ACC112 (cell line): ENCODE results near the gene ELP6.

Experiments
- H2AFZ ChIP-seq: fragments of 200-600 bp; sonication (generic); one replicate; pipeline ENCODE4 v1.6.0; 2017; ENCODE audit warnings: antibody characterized with exemption, low read length; ENCODE audit not compliant: unreplicated experiment
- H3K27ac ChIP-seq: fragments of 200-600 bp; sonication (generic); 2 replicates; pipeline ENCODE4 v1.5.1; 2014; ENCODE audit warnings: low read depth, mild to moderate bottlenecking, antibody characterized with exemption, low read length, moderate library complexity
- H3K27me3 ChIP-seq: fragments of 200-600 bp; sonication (generic); 2 replicates; pipeline ENCODE4 v1.6.1; 2014; ENCODE audit warnings: mild to moderate bottlenecking, antibody characterized with exemption, low read length, moderate library complexity, mixed read lengths; ENCODE audit not compliant: insufficient read depth
- H3K36me3 ChIP-seq: fragments of 200-600 bp; sonication (generic); 2 replicates; pipeline ENCODE4 v1.6.1; 2016; ENCODE audit warnings: mild to moderate bottlenecking, antibody characterized with exemption, low read length, moderate library complexity, mixed read lengths; ENCODE audit not compliant: insufficient read depth
- H3K4me1 ChIP-seq: fragments of 200-600 bp; sonication (generic); one replicate; pipeline ENCODE4 v1.6.1; 2016; ENCODE audit warnings: low read length, mixed read lengths; ENCODE audit not compliant: insufficient read depth, unreplicated experiment, control insufficient read depth
- H3K4me3 ChIP-seq: fragments of 200-600 bp; sonication (generic); 2 replicates; pipeline ENCODE4 v1.5.1; 2014; ENCODE audit warnings: mild to moderate bottlenecking, low read depth, low read length
- H3K79me2 ChIP-seq: fragments of 200-600 bp; sonication (generic); one replicate; pipeline ENCODE4 v1.6.0; 2016; ENCODE audit warnings: low read length; ENCODE audit not compliant: control insufficient read depth, unreplicated experiment, insufficient read depth

ELP6 gene

DNA sequence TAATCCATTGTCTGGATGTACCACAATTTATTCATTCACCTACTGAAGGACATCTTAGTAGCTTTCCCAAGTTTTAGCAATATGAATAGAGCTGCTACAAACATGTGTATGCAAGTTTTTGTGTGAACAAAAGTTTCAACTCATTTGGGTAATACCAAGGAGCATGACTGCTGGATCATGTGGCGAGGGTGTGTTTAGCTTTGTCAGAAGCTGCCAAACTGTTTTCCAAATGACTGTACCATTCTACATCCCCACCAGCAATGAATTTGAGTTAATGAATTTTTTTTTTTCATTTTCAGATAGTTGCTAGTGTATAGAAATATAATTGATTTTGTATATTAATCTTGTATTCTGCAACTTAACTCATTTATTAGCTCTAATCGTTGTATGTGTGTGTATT, 20.0 kb upstream of the ELP6 start:
- no peak overlapping the region for H2AFZ ChIP-seq
- H3K36me3 ChIP-seq = no peaks in the 10 kb centered on the region
- no peak overlapping the region for H3K27ac ChIP-seq
- no peaks in the 10 kb centered on the region for H3K4me1 ChIP-seq
- H3K27me3 ChIP-seq = peaks cover 4% of the 10 kb centered on the region; the same call in 1 of the 2 replicates
- no peaks in the 10 kb centered on the region for H3K79me2 ChIP-seq
- no peak overlapping the region for H3K4me3 ChIP-seq

DNA sequence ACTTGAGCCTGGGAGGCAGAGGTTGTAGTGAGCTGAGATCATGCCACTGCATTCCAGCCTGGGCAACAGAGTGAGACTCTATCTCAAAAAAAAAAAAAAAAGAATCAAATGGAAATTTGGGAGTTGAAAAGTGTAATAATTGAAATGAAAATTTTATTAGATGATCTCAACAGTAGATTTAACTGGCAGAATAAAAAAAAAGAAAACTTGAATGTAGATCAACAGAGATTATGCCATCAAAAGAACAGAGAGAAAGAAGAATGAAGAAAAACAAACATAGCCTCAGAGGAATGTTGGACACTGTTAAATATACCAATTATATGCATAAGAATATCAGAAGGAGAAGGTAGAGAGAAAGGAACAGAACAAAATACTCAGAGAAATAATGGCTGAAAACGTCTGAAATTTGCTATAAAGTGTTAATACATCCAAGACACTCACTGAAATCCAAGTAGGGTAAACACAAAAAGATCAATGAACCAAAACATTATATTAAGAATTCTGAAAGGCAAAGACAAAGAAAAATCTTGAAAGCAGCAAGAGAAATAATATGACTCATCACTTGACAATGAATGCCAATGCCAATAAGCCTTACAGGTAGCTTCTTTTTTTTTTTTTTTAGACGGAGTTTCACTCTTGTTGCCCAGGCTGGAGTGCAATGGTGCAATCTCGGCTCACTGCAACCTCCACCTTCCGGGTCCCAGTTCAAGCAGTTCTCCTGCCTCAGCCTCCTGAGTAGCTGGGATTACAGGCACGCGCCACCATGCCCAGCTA, 14.6 kb upstream of the ELP6 start:
- no peaks in the 10 kb centered on the region for H3K36me3 ChIP-seq
- H3K79me2 ChIP-seq = no peaks in the 10 kb centered on the region
- H3K4me3 ChIP-seq = no peak overlapping the region
- no peaks in the 10 kb centered on the region for H3K4me1 ChIP-seq
- H3K27ac ChIP-seq = no peak overlapping the region
- no peak overlapping the region for H2AFZ ChIP-seq
- no peaks in the 10 kb centered on the region for H3K27me3 ChIP-seq

DNA sequence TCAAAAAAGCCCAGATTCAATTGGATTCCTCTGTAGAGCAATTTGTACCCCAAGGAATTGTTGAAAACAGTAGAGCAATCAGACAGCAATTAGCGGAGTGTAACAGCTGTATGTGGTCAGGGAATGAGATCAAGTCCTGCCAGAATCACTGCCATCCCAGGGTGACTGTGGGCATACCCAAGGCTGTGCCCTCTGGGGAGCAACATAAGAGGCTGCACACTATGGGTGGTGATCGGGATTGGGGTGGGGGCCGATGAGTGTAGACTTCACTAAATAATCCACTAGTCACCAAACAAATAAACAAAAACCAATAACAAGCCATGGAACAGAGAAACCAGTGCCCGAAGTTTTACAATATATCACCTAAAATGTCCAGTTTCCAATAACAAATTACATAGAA, 12.1 kb upstream of the ELP6 start:
- Histone ChIP-seq H3K4me3 (no peak overlapping the region), H3K4me1 (peaks cover 3% of the 10 kb centered on the region), H3K36me3 (no peaks in the 10 kb centered on the region), H2AFZ (no peak overlapping the region), H3K27ac (no peak overlapping the region), H3K79me2 (no peaks in the 10 kb centered on the region), H3K27me3 (no peaks in the 10 kb centered on the region)

DNA sequence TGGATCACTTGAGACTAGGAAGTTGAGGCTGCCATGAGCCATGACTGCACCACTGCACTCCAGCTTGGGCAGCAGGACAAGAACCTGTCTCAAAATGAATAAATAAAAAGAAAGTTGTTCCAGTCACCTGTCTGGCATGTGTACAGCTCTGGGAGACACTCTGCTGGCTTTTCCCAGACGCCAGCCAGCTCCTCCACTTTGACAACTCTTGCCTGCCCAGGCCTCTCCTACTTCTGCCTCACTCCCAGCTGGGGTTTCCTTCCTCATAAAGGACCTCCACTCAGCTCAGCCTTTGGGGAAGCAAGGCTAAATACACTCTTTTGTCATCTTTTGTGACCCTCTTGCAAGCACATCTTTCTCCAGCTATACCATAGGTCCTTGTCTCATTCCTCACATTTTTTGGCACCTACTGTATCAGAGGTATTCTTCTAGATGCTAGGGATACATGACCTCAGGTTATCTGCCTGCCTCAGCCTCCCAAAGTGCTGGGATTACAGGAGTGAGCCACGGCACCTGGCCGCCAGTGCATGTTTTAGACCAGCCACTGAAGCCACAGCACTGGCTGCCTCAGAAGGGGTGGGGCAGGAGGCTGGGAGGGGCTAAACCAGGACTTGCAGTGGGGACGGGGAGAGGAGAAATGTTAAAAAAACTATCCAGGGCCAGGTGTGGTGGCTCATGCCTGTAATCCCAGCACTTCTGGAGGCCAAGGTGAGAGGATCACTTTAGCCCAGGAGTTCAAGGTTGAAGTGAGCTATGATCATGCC, 10.0 kb upstream of the ELP6 start:
- H3K27me3 ChIP-seq = no peaks in the 10 kb centered on the region
- no peak overlapping the region for H3K4me3 ChIP-seq
- no peak overlapping the region for H2AFZ ChIP-seq
- H3K27ac ChIP-seq = no peak overlapping the region
- peaks cover 3% of the 10 kb centered on the region for H3K4me1 ChIP-seq
- no peaks in the 10 kb centered on the region for H3K79me2 ChIP-seq
- H3K36me3 ChIP-seq = no peaks in the 10 kb centered on the region

DNA sequence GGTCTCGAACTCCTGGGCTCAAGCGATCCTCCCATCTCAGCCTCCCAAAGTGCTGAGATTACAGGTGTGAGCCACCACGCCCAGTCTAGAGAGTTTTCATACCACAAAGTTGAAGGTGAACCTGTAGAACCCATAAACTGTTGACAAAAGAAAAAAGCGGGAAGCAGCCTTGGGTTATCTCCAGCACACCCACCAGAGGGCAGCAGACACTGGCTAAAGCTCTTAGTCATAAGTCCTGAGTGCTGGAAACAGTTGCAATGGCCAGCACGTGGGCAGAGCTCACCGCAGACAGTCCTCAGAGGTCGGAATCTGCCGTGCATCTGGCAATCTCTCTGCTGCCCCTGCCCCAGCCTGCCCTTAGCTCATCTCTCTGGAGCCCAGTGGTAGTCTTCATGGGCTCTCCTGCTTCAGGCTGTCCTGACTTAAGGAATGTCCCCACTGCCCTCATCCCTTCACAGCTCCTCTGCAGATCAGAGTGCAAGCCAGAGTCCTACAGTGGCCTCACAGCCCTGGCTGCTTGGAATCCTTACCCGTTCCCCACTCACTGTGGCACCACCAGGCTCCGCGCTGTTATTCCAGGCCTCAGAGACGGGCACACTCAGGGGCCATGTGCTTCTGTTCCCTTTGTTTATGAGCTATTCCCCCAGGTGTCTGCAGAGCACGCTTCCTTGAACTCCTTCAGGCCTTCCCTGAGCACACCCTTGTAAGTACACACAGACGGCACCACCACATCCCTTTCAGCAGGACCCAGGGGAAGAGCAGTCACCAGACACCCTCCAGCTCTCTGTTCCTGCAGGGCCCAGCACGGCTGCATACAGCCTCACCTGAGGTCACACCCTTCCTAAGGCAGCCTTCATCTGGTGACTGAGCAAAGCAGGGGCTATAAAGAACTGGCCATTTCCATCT, 8.8 kb upstream of the ELP6 start:
- H3K27ac ChIP-seq = no peak overlapping the region
- no peaks in the 10 kb centered on the region for H3K27me3 ChIP-seq
- H3K4me1 ChIP-seq = peaks cover 3% of the 10 kb centered on the region
- H3K36me3 ChIP-seq = no peaks in the 10 kb centered on the region
- H3K4me3 ChIP-seq = no peak overlapping the region
- no peaks in the 10 kb centered on the region for H3K79me2 ChIP-seq
- no peak overlapping the region for H2AFZ ChIP-seq

DNA sequence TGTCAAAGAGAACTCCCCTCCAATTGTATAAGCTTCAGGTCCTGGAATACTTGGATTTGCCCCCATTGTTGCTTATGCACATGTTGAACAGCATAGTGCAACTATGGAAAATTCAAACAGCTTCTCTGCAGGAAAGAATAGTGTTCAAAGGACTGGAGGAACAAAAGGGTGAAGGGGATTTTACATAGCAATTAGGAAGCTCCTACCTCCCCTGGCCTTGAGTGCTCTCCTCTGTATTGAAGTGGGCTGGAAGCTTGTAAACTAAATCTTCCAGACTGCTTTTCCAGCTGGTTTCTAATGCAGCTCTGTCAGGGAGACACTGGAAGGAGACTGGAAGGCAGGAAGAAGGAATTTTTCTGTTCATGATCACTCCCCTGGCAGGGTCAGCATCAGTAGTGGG, 7.2 kb upstream of the ELP6 start:
- no peaks in the 10 kb centered on the region for H3K27me3 ChIP-seq
- H3K36me3 ChIP-seq = no peaks in the 10 kb centered on the region
- no peak overlapping the region for H3K4me3 ChIP-seq
- no peaks in the 10 kb centered on the region for H3K79me2 ChIP-seq
- H3K4me1 ChIP-seq = peaks cover 3% of the 10 kb centered on the region
- no peak overlapping the region for H2AFZ ChIP-seq
- H3K27ac ChIP-seq = no peak overlapping the region

DNA sequence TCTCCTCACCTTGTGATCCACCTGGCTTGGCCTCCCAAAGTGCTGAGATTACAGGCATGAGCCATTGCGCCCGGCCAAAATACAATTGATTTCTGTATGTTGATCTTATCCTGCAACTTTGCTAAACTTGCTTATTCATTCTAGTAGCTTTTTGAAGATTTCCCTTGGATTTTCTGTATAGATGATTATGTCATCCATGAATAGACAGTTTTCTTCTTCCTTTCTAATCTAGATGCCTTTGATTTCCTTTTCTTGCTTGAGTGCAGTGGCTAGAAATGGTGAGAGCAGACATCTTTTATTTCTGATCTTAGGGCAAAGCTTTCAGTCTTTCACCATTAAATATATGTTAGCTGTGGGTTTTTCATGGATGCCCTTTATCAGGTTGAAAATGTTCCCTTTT, 4.4 kb upstream of the ELP6 start:
- Histone ChIP-seq H3K27me3 (no peaks in the 10 kb centered on the region), H3K27ac (no peak overlapping the region), H3K79me2 (no peaks in the 10 kb centered on the region), H2AFZ (no peak overlapping the region), H3K36me3 (no peaks in the 10 kb centered on the region), H3K4me3 (no peak overlapping the region), H3K4me1 (peaks cover 3% of the 10 kb centered on the region)

DNA sequence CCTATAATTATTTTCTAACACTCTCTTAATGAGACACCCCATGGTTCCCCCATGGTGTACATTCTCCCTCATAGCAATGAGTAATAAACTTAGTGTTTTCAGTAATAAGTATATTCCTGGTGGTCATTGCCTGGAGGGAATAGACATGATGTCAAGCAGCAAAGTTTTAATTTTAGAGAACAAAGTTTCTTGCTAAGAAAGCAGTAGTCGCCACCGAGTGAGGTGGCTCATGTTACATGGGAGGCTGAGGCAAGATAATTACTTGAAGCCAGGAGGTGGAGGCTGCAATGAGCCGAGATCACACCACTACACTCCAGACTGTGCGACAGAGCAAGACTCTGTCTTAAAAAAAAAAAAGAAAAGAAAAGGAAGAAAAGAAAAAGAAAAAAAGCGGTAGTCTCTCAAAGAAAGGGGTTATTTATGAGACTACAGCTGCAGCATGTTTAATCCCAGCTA, 2.4 kb upstream of the ELP6 start:
- H3K79me2 ChIP-seq = peaks cover 20% of the 10 kb centered on the region
- H3K36me3 ChIP-seq = no peaks in the 10 kb centered on the region
- H2AFZ ChIP-seq = no peak overlapping the region
- H3K27me3 ChIP-seq = no peaks in the 10 kb centered on the region
- H3K4me1 ChIP-seq = peaks cover 7% of the 10 kb centered on the region
- H3K27ac ChIP-seq = no peak overlapping the region
- no peak overlapping the region for H3K4me3 ChIP-seq

DNA sequence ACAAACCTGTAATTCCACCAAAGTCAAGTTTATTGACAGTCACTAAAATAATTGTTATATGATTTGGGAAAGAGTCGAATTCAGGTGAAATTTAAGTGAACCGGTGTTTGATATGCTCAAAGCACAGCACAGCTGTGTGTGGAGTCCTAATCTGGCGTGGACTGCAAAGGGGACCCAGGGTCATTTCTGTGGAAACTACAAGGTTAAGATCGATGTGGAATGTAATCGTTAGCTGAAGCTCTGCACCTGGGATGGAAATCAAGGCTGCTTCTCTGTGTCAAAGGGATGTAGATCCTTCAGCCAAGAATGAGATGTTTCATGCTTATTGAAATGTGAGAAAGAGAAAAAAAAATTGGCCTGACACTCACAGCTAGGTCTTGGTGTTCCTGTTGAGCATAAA, 1.6 kb upstream of the ELP6 start:
- no peak overlapping the region for H3K27ac ChIP-seq
- H3K4me3 ChIP-seq = no peak overlapping the region
- peaks cover 3% of the 10 kb centered on the region; the same call in 1 of the 2 replicates for H3K36me3 ChIP-seq
- peaks cover 24% of the 10 kb centered on the region for H3K79me2 ChIP-seq
- no peaks in the 10 kb centered on the region for H3K27me3 ChIP-seq
- H3K4me1 ChIP-seq = peaks cover 7% of the 10 kb centered on the region
- no peak overlapping the region for H2AFZ ChIP-seq

DNA sequence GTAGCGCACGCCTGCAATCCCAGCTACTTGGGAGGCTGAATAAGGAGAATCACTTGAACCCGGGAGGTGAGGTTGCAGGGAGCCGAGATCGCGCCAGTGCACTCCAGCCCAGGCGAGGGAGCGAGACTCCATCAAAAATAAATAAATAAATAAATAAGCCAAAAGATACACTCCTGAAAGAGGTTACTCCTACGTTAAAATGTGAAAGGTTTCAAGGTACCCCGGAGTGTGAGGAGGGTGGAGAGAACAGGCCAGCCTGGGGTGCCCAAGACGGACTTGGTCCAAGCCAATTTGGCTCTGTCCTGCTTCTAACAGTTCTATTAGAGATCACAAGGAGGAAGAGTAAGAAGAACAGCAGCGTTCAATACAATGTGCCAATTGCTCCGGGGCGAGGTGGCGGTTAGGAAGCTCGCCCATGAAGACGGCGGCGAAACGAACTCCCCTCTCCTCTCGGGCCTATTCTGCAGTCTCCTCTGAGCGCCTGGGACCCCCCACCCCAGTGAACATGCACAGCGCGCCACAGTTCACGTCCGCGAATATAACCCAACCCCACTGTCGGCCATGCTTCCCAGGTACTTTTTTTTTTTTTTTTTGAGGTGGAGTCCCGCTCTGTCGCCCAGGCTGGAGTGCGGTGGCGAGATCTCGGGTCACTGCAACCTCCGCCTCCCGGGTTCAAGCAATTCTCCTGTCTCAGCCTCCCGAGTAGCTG, 942 bp downstream of the ELP6 start:
- peak overlapping the region; percentile 87 for H3K27ac ChIP-seq
- H2AFZ ChIP-seq = peak overlapping the region; percentile 96
- H3K79me2 ChIP-seq = peaks cover 24% of the 10 kb centered on the region

More for the DNA sequence above, 942 bp downstream of the ELP6 start:
- Histone ChIP-seq H3K4me1 (peaks cover 7% of the 10 kb centered on the region), H3K4me3 (peak overlapping the region; percentile 86), H3K27me3 (no peaks in the 10 kb centered on the region), H3K36me3 (peaks cover 14% of the 10 kb centered on the region)
